AG10803 (cell line): ENCODE measurements around the gene RET.
A peak's percentile ranks its signal among the peaks of the same experiment; 100 is the strongest.

Experiments
- DNase-seq: peaks from one replicate; pipeline ENCODE4 v3.0.0; 2010; ENCODE audit warnings: low read depth
- H3K4me3 ChIP-seq: 2 replicates; pipeline ENCODE4 v1.5.1; 2011; ENCODE audit warnings: mild to moderate bottlenecking, low read length, control low read depth
- CTCF ChIP-seq: conservative IDR thresholded peaks from 2 replicates; pipeline ENCODE4 v1.5.1; 2011; ENCODE audit warnings: mild to moderate bottlenecking, low read length, control low read depth, inconsistent platforms

Gene RET

GRCh38 chr10:43170491-43170890, 93.6 kb downstream of the RET start:
- peak; percentile 39 for TF ChIP-seq CTCF
- no peak overlapping the region for H3K4me3 ChIP-seq
- DNase-seq, result peak; percentile 16

GRCh38 chr10:43172645-43173044, 95.8 kb downstream of the RET start:
- no peak for TF ChIP-seq CTCF
- no peak for DNase-seq
- no peak overlapping the region for H3K4me3 ChIP-seq

DNA sequence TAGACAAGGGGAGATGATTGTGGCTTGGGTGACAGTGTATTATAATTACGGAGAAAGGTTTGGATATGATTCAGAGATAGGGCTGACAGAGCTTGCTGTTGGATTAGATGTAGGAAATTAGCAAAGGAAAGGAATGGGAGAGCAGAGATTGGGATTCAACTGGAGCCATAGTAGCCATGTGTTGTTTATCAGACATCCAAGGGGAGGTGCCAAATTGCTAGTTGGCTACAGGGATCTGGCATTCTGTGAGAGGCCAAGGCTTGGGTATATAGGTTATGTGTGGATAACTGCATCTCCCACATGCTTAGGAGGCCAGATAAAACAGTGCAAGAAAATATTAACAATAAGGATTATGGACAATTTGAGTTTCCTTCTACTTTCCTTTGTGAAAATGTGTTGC, 96.3 kb downstream of the RET start:
- no peak for TF ChIP-seq CTCF
- no peak overlapping the region for H3K4me3 ChIP-seq
- DNase-seq, result no peak

DNA sequence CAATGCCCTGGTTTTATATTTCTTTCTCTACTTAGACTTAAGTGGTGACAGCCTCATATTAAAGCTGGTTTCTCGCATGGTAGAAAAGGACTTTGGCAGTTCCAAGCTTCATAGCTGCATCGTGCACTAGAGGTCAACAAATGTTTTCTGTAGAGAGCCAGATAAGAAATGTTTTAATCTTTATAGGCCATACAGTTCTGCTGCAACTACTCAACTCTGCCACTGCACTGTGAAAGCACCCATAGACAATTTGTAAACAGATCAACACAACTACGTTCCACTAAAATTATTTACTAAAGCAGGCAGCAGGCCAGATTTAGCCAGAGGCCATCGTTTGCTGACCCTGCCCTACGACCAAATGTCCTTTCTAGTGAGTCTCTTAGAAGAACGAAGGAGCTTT, 98.1 kb downstream of the RET start:
- H3K4me3 ChIP-seq, result no peak overlapping the region
- no peak for DNase-seq
- no peak for TF ChIP-seq CTCF

DNA sequence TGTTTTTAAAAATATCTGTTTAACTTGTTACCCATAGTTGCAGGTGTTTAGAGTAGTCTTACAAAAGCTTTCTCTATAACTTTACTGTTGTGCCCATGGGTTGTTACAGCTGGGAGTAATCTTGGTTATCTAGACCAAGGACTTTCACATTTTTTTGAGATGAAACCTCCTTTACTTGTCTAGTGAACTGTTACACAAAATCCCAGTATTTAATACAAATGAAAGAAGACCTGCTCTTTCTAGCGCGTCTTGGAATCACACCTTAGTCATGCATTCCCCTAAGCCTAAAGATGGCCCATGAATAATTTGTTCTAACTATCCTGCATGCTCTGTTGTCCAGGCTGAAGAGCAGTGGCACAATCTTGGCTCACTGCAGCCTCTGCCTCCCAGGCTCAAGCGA, 99.4 kb downstream of the RET start:
- TF ChIP-seq CTCF, result no peak
- no peak for DNase-seq
- no peak overlapping the region for H3K4me3 ChIP-seq

DNA sequence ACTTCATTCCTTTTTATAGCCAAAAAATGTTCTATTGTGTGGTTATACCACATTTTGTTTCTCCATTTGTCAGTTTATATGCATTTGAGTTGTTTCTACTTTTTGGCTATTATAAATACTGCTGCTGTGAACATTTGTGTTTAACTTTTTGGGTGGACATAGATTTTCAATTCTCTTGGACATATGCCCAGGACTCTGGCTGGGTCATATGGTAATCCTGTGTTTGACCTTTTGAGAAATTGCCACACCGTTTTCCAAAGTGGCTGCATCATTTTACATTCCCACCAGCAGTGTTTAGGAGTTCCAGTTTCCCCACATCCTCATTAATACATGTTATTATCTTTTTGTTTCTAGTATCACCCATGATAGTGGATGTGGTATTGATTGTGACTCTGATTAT, 100.7 kb downstream of the RET start:
- TF ChIP-seq CTCF, result no peak
- H3K4me3 ChIP-seq, result no peak overlapping the region
- DNase-seq, result no peak
